ENCODE measurements around the gene FOXK1. TPM values are rescaled to one million over a fixed set of nuclear protein-coding genes. Genes with fewer than 3 reads are reported as not detected.
A peak's percentile ranks its signal among the peaks of the same experiment; 100 is the strongest.

The FOXK1 gene
- total RNA-seq, 1 donor from 2014 or later, result 53.6 TPM

DNA sequence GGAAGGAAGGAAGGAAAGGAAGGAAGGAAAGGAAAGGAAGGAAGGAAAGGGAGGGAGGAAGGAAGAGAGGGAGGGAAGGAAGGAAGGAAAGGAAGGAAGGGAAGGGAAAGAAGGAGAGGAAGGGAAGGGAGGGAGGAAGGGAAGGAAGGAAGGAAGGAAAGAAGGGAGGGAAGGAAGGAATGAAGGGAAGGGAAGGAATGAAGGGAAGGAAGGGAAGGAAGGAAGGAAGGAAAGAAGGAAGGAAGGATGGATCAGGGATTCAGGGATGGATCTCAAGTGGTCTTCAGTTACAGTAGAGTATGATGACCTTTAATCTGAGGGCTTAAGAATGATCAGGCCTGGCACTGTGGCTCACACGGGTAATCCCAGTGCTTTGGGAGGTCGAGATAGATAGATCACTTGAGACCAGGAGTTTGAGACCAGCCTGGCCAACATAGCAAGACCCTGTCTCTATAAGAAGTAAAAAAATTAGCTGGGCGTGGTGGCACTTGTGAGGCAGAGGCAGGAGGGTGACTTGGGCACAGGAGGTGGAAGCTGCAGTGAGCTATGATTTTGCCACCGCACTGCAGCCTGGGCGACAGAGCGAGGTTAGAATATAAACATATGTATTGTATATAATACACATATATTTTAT is 760 bp upstream of the FOXK1 start:
- FAIRE-seq, result no peak
- peak overlapping the region; percentile 85 for H3K4me3 Mint-ChIP-seq (ENCODE audit: unreplicated experiment)
- H3K27ac ChIP-seq (ENCODE audit: low read depth, low read length), result peak overlapping the region; percentile 47

DNA sequence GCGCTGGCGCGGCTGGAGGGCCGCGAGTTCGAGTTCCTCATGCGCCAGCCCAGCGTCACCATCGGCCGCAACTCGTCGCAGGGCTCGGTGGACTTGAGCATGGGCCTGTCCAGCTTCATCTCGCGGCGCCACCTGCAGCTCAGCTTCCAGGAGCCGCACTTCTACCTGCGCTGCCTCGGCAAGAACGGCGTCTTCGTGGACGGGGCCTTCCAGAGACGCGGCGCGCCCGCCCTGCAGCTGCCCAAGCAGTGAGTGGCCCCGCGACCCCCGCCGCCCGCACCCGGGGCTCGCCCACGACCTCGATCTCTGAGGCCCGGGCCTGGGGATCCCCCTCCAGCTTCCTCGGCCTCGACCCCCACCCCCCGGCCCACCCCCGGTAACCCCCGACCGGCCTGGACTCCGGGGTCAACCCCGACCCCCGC is 537 bp downstream of the FOXK1 start:
- DNase-seq (ENCODE audit: low read depth) (peak; percentile 41), FAIRE-seq (no peak)

More for the DNA sequence above, 760 bp upstream of the FOXK1 start:
- H3K9me3 Mint-ChIP-seq (ENCODE audit: unreplicated experiment), result peaks cover 4% of the 10 kb centered on the region
- H3K27ac Mint-ChIP-seq (ENCODE audit: unreplicated experiment), result peak overlapping the region; percentile 66
- DNase-seq (ENCODE audit: low read depth), result no peak
- Histone ChIP-seq H3K4me1 (ENCODE audit: insufficient read depth, low read length) (peaks cover 23% of the 10 kb centered on the region), H3K9me3 (ENCODE audit: insufficient read depth, low read depth, low read length) (no peaks in the 10 kb centered on the region), H3K9ac (ENCODE audit: low read length) (peak overlapping the region; percentile 58), H3K4me2 (ENCODE audit: low read length) (peak overlapping the region; percentile 74), H3K79me2 (ENCODE audit: insufficient read depth, low read length) (peaks cover 40% of the 10 kb centered on the region), H3K27me3 (ENCODE audit: insufficient read depth, low read length) (no peaks in the 10 kb centered on the region), H4K20me1 (ENCODE audit: insufficient read depth, low read length) (peaks cover 28% of the 10 kb centered on the region), H3K36me3 (ENCODE audit: insufficient read depth, low read length) (no peaks in the 10 kb centered on the region), H2AFZ (ENCODE audit: low read depth, low read length) (peak overlapping the region; percentile 41), H3K4me3 (ENCODE audit: insufficient read depth, low read depth, low read length) (peak overlapping the region; percentile 37)
- H3K27me3 Mint-ChIP-seq (ENCODE audit: low read depth, unreplicated experiment), result peaks cover 6% of the 10 kb centered on the region
- peaks cover 5% of the 10 kb centered on the region for H3K36me3 Mint-ChIP-seq (ENCODE audit: low read depth, unreplicated experiment)
- TF ChIP-seq, protein P1, sequence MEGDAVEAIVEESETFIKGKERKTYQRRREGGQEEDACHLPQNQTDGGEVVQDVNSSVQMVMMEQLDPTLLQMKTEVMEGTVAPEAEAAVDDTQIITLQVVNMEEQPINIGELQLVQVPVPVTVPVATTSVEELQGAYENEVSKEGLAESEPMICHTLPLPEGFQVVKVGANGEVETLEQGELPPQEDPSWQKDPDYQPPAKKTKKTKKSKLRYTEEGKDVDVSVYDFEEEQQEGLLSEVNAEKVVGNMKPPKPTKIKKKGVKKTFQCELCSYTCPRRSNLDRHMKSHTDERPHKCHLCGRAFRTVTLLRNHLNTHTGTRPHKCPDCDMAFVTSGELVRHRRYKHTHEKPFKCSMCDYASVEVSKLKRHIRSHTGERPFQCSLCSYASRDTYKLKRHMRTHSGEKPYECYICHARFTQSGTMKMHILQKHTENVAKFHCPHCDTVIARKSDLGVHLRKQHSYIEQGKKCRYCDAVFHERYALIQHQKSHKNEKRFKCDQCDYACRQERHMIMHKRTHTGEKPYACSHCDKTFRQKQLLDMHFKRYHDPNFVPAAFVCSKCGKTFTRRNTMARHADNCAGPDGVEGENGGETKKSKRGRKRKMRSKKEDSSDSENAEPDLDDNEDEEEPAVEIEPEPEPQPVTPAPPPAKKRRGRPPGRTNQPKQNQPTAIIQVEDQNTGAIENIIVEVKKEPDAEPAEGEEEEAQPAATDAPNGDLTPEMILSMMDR (IDR thresholded peaks at IDR 0.05; ENCODE audit: insufficient read depth, low read depth, low read length), result no peak
- no peak for TF ChIP-seq EZH2 (IDR thresholded peaks at IDR 0.05; ENCODE audit: insufficient read depth, low read length)
- H3K4me1 Mint-ChIP-seq (ENCODE audit: low read depth, unreplicated experiment), result peaks cover 15% of the 10 kb centered on the region

More for the DNA sequence above, 537 bp downstream of the FOXK1 start:
- H3K9ac ChIP-seq (ENCODE audit: low read length), result peak overlapping the region; percentile 97
- TF ChIP-seq EZH2 (IDR thresholded peaks at IDR 0.05; ENCODE audit: insufficient read depth, low read length), result no peak
- TF ChIP-seq, protein P1 (IDR thresholded peaks at IDR 0.05; ENCODE audit: insufficient read depth, low read depth, low read length), result no peak
- Mint-ChIP-seq H3K4me1 (ENCODE audit: low read depth, unreplicated experiment) (peaks cover 17% of the 10 kb centered on the region), H3K4me3 (ENCODE audit: unreplicated experiment) (peak overlapping the region; percentile 94), H3K27me3 (ENCODE audit: low read depth, unreplicated experiment) (peaks cover 6% of the 10 kb centered on the region), H3K27ac (ENCODE audit: unreplicated experiment) (no peak overlapping the region), H3K36me3 (ENCODE audit: low read depth, unreplicated experiment) (peaks cover 5% of the 10 kb centered on the region), H3K9me3 (ENCODE audit: unreplicated experiment) (peaks cover 4% of the 10 kb centered on the region)
- H3K27me3 ChIP-seq (ENCODE audit: insufficient read depth, low read length), result no peaks in the 10 kb centered on the region
- H4K20me1 ChIP-seq (ENCODE audit: insufficient read depth, low read length), result peaks cover 40% of the 10 kb centered on the region
- no peaks in the 10 kb centered on the region for H3K36me3 ChIP-seq (ENCODE audit: insufficient read depth, low read length)
- peaks cover 53% of the 10 kb centered on the region for H3K79me2 ChIP-seq (ENCODE audit: insufficient read depth, low read length)
- no peak overlapping the region for H2AFZ ChIP-seq (ENCODE audit: low read depth, low read length)
- peaks cover 23% of the 10 kb centered on the region for H3K4me1 ChIP-seq (ENCODE audit: insufficient read depth, low read length)
- peak overlapping the region; percentile 95 for H3K4me2 ChIP-seq (ENCODE audit: low read length)
- peak overlapping the region; percentile 86 for H3K4me3 ChIP-seq (ENCODE audit: insufficient read depth, low read depth, low read length)
- no peaks in the 10 kb centered on the region for H3K9me3 ChIP-seq (ENCODE audit: insufficient read depth, low read depth, low read length)
- peak overlapping the region; percentile 82 for H3K27ac ChIP-seq (ENCODE audit: low read depth, low read length)
